ENCODE data around the gene LCNL1. TPM values are rescaled to one million over a fixed set of nuclear protein-coding genes. Genes with fewer than 3 reads are reported as not detected.

The LCNL1 gene
- total RNA-seq, 2 experiments from 2014 or later, result 0.48 to 0.67 TPM

DNA sequence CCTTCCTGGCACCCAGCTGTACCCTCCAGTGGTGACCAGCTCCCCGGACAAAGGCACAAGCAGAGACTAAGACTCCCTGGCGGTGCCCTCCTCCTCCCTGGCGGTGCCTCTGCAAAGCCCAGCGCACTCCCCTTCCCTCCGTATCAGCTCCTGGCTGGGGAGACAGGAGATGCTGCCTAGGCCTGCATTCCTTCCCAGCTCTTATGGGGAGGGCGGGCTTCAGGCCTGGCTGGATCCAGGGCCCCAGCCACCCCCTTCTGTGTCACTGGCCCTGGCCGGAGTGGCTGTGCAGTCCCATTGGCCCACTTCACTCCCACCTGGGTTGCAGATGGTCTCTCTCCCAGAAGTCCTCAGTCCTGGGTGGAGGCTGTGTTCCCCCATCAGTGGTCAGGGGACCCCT is 24.3 kb upstream of the LCNL1 start:
- no peak overlapping the region for H3K4me3 Mint-ChIP-seq
- ChIA-PET CTCF (no interaction called here), POLR2A (no interaction called here)
- H3K9me3 Mint-ChIP-seq, result peaks cover 7% of the 10 kb centered on the region
- peaks cover 27% of the 10 kb centered on the region for H3K4me1 Mint-ChIP-seq
- no peak for DNase-seq
- H3K27ac Mint-ChIP-seq, result no peak overlapping the region
- H3K27me3 Mint-ChIP-seq, result no peaks in the 10 kb centered on the region
- H3K36me3 Mint-ChIP-seq (ENCODE audit: low read depth), result peaks cover 7% of the 10 kb centered on the region

- Mint-ChIP-seq H3K27me3 (no peaks in the 10 kb centered on the region), H3K4me1 (peaks cover 28% of the 10 kb centered on the region), H3K4me3 (no peak overlapping the region), H3K27ac (peak overlapping the region; percentile 46), H3K9me3 (peaks cover 7% of the 10 kb centered on the region), H3K36me3 (ENCODE audit: low read depth) (peaks cover 7% of the 10 kb centered on the region)
- ChIA-PET CTCF (interaction anchor here (1.2 kb wide), 1 partner anchor 70 kb away, joined by 4 read pairs; no protein-coding TSS in a partner anchor), POLR2A (no interaction called here)
- no peak for DNase-seq
These were observed 23.6 kb upstream of the LCNL1 start for GRCh38 chr9:136958898-136959850.

DNA sequence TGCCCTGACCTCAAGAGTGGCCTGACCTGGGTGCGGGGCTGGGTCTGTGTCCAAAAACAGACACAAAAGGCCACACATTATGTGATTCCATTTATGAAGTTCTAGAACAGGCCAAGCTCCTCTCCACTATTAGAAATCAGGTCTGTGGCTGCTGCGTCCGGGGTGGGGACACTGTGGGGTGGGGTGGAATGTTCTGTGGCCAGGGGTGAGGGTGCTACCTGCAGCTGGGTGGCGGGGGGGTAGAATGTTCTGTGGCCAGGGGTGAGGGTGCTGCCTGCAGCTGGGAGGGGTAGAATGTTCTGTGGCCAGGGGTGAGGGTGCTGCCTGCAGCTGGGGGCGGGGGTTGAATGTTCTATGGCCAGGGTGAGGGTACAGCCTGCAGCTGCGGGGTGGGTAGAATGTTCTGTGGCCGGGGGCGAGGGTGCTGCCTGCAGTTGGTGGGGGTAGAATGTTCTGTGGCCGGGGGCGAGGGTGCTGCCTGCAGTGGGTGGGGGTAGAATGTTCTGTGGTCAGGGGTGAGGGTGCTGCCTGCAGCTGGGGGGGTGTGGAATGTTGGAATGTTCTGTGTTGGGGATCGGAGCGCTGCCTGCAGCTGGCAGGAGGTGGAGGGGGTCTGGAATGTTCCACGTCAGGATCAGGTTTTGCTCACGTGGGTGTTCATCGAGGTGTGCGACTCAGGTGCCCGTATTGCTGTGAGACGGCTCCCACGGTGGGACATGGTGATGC is 22.4 kb upstream of the LCNL1 start:
- ChIA-PET CTCF (interaction anchor here (0.5 to 1.2 kb wide), 4 partner anchors 13 to 134 kb away, joined by 3 to 4 read pairs (median 4); no protein-coding TSS in a partner anchor), POLR2A (no interaction called here)
- peak overlapping the region; percentile 41 for H3K4me3 Mint-ChIP-seq
- peak; percentile 61 for DNase-seq
- peaks cover 7% of the 10 kb centered on the region for H3K9me3 Mint-ChIP-seq
- H3K27ac Mint-ChIP-seq, result peak overlapping the region; percentile 94
- peaks cover 7% of the 10 kb centered on the region for H3K36me3 Mint-ChIP-seq (ENCODE audit: low read depth)
- H3K27me3 Mint-ChIP-seq, result no peaks in the 10 kb centered on the region
- peaks cover 37% of the 10 kb centered on the region for H3K4me1 Mint-ChIP-seq

GRCh38 chr9:136960938-136961275 is 21.9 kb upstream of the LCNL1 start:
- Mint-ChIP-seq H3K27ac (peak overlapping the region; percentile 41), H3K9me3 (peaks cover 7% of the 10 kb centered on the region), H3K4me1 (peaks cover 42% of the 10 kb centered on the region), H3K36me3 (ENCODE audit: low read depth) (peaks cover 7% of the 10 kb centered on the region), H3K4me3 (no peak overlapping the region), H3K27me3 (peaks cover 3% of the 10 kb centered on the region)
- DNase-seq, result no peak
- CTCF ChIA-PET, result interaction anchor here (0.5 to 0.9 kb wide), 3 partner anchors 13 to 135 kb away, joined by 3 to 4 read pairs (median 3); no protein-coding TSS in a partner anchor
- POLR2A ChIA-PET, result no interaction called here

- no peak for DNase-seq
- ChIA-PET CTCF (no interaction called here), POLR2A (no interaction called here)
- peaks cover 4% of the 10 kb centered on the region for H3K9me3 Mint-ChIP-seq
- no peak overlapping the region for H3K4me3 Mint-ChIP-seq
- H3K4me1 Mint-ChIP-seq, result peaks cover 48% of the 10 kb centered on the region
- H3K36me3 Mint-ChIP-seq (ENCODE audit: low read depth), result peaks cover 3% of the 10 kb centered on the region
- H3K27ac Mint-ChIP-seq, result peak overlapping the region; percentile 41
- H3K27me3 Mint-ChIP-seq, result peaks cover 3% of the 10 kb centered on the region
These were observed 21.3 kb upstream of the LCNL1 start for GRCh38 chr9:136961279-136962065.

- Mint-ChIP-seq H3K4me1 (peaks cover 49% of the 10 kb centered on the region), H3K36me3 (ENCODE audit: low read depth) (no peaks in the 10 kb centered on the region), H3K9me3 (no peaks in the 10 kb centered on the region), H3K27me3 (peaks cover 3% of the 10 kb centered on the region), H3K27ac (no peak overlapping the region), H3K4me3 (no peak overlapping the region)
- CTCF ChIA-PET, result interaction anchor here (1.3 kb wide), 1 partner anchor 67 kb away, joined by 3 read pairs; no protein-coding TSS in a partner anchor
- POLR2A ChIA-PET, result no interaction called here
- no peak for DNase-seq
These were observed 20.6 kb upstream of the LCNL1 start for GRCh38 chr9:136962163-136962562.

DNA sequence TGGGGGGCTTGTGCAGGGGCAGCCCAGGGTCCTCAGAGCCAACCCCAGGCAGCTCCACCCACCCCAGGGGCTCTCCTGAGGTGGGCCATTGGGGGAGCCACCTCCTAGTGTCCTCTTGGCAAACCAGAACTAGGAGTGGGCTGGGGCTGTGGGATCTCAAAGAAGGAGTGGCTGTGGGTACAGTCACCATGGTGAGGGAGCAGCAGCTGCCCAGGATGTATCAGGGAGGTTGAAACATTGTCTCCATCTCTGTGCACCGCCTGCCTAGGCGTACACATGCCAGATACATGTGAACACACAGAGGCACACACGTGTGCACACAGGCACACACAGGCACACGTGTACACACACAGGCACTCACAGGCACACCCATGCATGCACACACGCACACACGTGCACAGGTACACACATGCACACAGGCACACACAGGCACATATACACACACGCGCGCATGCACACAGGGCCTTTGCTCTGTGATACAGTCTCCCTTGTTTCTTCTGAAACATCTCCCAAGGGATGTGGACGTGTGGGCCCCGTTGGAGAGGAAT is 20.0 kb upstream of the LCNL1 start:
- no peak for DNase-seq
- CTCF ChIA-PET, result interaction anchor here (1.3 kb wide), 1 partner anchor 66 kb away, joined by 3 read pairs; no protein-coding TSS in a partner anchor
- Mint-ChIP-seq H3K4me1 (peaks cover 49% of the 10 kb centered on the region), H3K27ac (peak overlapping the region; percentile 31), H3K4me3 (no peak overlapping the region), H3K36me3 (ENCODE audit: low read depth) (no peaks in the 10 kb centered on the region), H3K9me3 (no peaks in the 10 kb centered on the region), H3K27me3 (peaks cover 3% of the 10 kb centered on the region)
- POLR2A ChIA-PET, result no interaction called here

- no peak for DNase-seq
- ChIA-PET CTCF (interaction anchor here (1.3 to 1.9 kb wide), 2 partner anchors 66 to 72 kb away, joined by 3 to 4 read pairs; no protein-coding TSS in a partner anchor), POLR2A (no interaction called here)
- H3K4me1 Mint-ChIP-seq, result peaks cover 49% of the 10 kb centered on the region
- H3K4me3 Mint-ChIP-seq, result no peak overlapping the region
- H3K27ac Mint-ChIP-seq, result peak overlapping the region; percentile 31
- no peaks in the 10 kb centered on the region for H3K36me3 Mint-ChIP-seq (ENCODE audit: low read depth)
- peaks cover 3% of the 10 kb centered on the region for H3K27me3 Mint-ChIP-seq
- no peaks in the 10 kb centered on the region for H3K9me3 Mint-ChIP-seq
These were observed 19.5 kb upstream of the LCNL1 start for GRCh38 chr9:136963341-136963740.

- CTCF ChIA-PET, result interaction anchor here (1.3 to 1.9 kb wide), 2 partner anchors 65 to 72 kb away, joined by 3 to 4 read pairs; no protein-coding TSS in a partner anchor
- H3K27me3 Mint-ChIP-seq, result peaks cover 3% of the 10 kb centered on the region
- H3K27ac Mint-ChIP-seq, result no peak overlapping the region
- H3K9me3 Mint-ChIP-seq, result no peaks in the 10 kb centered on the region
- H3K4me1 Mint-ChIP-seq, result peaks cover 48% of the 10 kb centered on the region
- H3K36me3 Mint-ChIP-seq (ENCODE audit: low read depth), result no peaks in the 10 kb centered on the region
- DNase-seq, result no peak
- POLR2A ChIA-PET, result no interaction called here
- H3K4me3 Mint-ChIP-seq, result no peak overlapping the region
These were observed 19.0 kb upstream of the LCNL1 start for GRCh38 chr9:136963751-136964150.

- CTCF ChIA-PET, result interaction anchor here (0.6 to 1.9 kb wide), 4 partner anchors 11 to 82 kb away, joined by 3 to 4 read pairs (median 4); no protein-coding TSS in a partner anchor
- no peak overlapping the region for H3K4me3 Mint-ChIP-seq
- POLR2A ChIA-PET, result no interaction called here
- no peaks in the 10 kb centered on the region for H3K36me3 Mint-ChIP-seq (ENCODE audit: low read depth)
- H3K4me1 Mint-ChIP-seq, result peaks cover 44% of the 10 kb centered on the region
- no peak for DNase-seq
- H3K9me3 Mint-ChIP-seq, result no peaks in the 10 kb centered on the region
- H3K27ac Mint-ChIP-seq, result peak overlapping the region; percentile 78
- H3K27me3 Mint-ChIP-seq, result peaks cover 3% of the 10 kb centered on the region
These were observed 18.6 kb upstream of the LCNL1 start for GRCh38 chr9:136964171-136964689.

GRCh38 chr9:136964833-136965422 is 17.9 kb upstream of the LCNL1 start:
- no peaks in the 10 kb centered on the region for H3K36me3 Mint-ChIP-seq (ENCODE audit: low read depth)
- ChIA-PET POLR2A (no interaction called here), CTCF (interaction anchor here (0.9 to 1.9 kb wide), 5 partner anchors 10 to 83 kb away, joined by 3 to 5 read pairs (median 4); no protein-coding TSS in a partner anchor)
- no peaks in the 10 kb centered on the region for H3K9me3 Mint-ChIP-seq
- no peak for DNase-seq
- H3K4me1 Mint-ChIP-seq, result peaks cover 43% of the 10 kb centered on the region
- H3K4me3 Mint-ChIP-seq, result no peak overlapping the region
- H3K27me3 Mint-ChIP-seq, result peaks cover 3% of the 10 kb centered on the region
- H3K27ac Mint-ChIP-seq, result peak overlapping the region; percentile 78
